Loucy (cell line): ENCODE data around the gene STX8.

ENCODE experiments used
- H2AFZ ChIP-seq: fragments of 200-600 bp; sonication (generic); 2 replicates; pipeline ENCODE4 v1.6.0; 2016; ENCODE audit warnings: antibody characterized with exemption, mild to moderate bottlenecking, low read length, moderate library complexity
- H3F3A ChIP-seq: fragments of 200-600 bp; 2 replicates; pipeline ENCODE4 v1.6.0; 2016; ENCODE audit warnings: antibody characterized with exemption, low read depth, mild to moderate bottlenecking
- H3K27me3 ChIP-seq: fragments of 200-600 bp; sonication (generic); 2 replicates; pipeline ENCODE4 v1.6.1; 2014; ENCODE audit warnings: low read length, mild to moderate bottlenecking; ENCODE audit not compliant: insufficient read depth, poor library complexity, severe bottlenecking
- H3K36me3 ChIP-seq: fragments of 200-600 bp; sonication (generic); 2 replicates; pipeline ENCODE4 v1.6.1; 2016; ENCODE audit warnings: low read length; ENCODE audit not compliant: insufficient read depth
- H3K4me1 ChIP-seq: fragments of 200-600 bp; sonication (generic); 2 replicates; pipeline ENCODE4 v1.5.1; 2014; ENCODE audit warnings: low read length, mild to moderate bottlenecking; ENCODE audit not compliant: insufficient read depth, poor library complexity, severe bottlenecking
- H3K4me2 ChIP-seq: fragments of 200-600 bp; sonication (generic); 2 replicates; pipeline ENCODE4 v1.6.0; 2014; ENCODE audit warnings: antibody characterized with exemption, low read length, low read depth, mild to moderate bottlenecking; ENCODE audit not compliant: poor library complexity, severe bottlenecking
- H3K4me3 ChIP-seq: fragments of 200-600 bp; sonication (generic); 2 replicates; pipeline ENCODE4 v1.5.1; 2014; ENCODE audit warnings: low read length, mild to moderate bottlenecking, mixed read lengths; ENCODE audit not compliant: poor library complexity, severe bottlenecking
- H3K79me2 ChIP-seq: fragments of 200-600 bp; sonication (generic); 2 replicates; pipeline ENCODE4 v1.6.1; 2014; ENCODE audit warnings: low read length; ENCODE audit not compliant: insufficient read depth
- H3K9ac ChIP-seq: fragments of 200-600 bp; sonication (generic); 2 replicates; pipeline ENCODE4 v1.6.0; 2014; ENCODE audit warnings: mild to moderate bottlenecking, low read depth, low read length, moderate library complexity; ENCODE audit not compliant: poor library complexity, severe bottlenecking
- H3K9me2 ChIP-seq: fragments of 200-600 bp; sonication (generic); replicated peaks from 2 replicates; pipeline ENCODE4 v1.6.1; 2016; ENCODE audit warnings: low read depth, low read length, mixed read lengths
- H3K9me3 ChIP-seq: fragments of 200-600 bp; sonication (generic); 2 replicates; pipeline ENCODE4 v1.6.1; 2014; ENCODE audit warnings: mild to moderate bottlenecking, antibody characterized with exemption, low read length, low read depth; ENCODE audit not compliant: insufficient read depth
- H4K20me1 ChIP-seq: fragments of 200-600 bp; sonication (generic); 2 replicates; pipeline ENCODE4 v1.6.0; 2014; ENCODE audit warnings: antibody characterized with exemption, low read length, mild to moderate bottlenecking; ENCODE audit not compliant: insufficient read depth, poor library complexity, severe bottlenecking
- EZH2phosphoT487 ChIP-seq: fragments of 200-600 bp; IDR thresholded peaks from 2 replicates; pipeline ENCODE4 v1.6.1; 2018; ENCODE audit warnings: antibody characterized with exemption, mild to moderate bottlenecking, moderate library complexity, borderline replicate concordance
- TF ChIP-seq, protein P1 (sequence below): fragments of 200-600 bp; sonication (generic); conservative IDR thresholded peaks from 2 replicates; pipeline ENCODE4 v1.5.1; 2014; ENCODE audit warnings: mild to moderate bottlenecking, antibody characterized with exemption, low read length

Gene STX8

DNA sequence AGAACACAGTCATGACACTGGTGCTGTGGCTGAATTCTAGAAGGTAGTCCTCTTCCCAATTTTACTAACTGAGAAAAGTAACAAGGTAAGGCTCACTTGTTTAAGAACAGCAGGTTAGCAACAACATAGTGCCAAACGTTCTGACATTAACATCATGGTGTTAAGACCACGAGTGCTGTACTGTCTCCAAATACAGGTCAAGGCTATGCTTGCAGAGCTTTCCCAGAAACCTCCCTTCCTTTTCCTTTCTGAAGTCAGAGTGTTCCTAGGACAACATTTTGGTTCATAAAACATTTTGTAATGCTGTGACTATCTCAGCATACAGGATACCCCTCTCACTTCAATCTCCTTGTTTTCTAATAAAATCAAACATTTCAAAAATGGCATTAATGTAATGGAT is 144.0 kb downstream of the STX8 start:
- H3K79me2 ChIP-seq, result no peaks in the 10 kb centered on the region
- no peaks in the 10 kb centered on the region for H3K9me2 ChIP-seq
- no peak overlapping the region for H3K4me2 ChIP-seq
- no peak overlapping the region for H3K9ac ChIP-seq
- TF ChIP-seq EZH2phosphoT487, result no peak
- TF ChIP-seq, protein P1, sequence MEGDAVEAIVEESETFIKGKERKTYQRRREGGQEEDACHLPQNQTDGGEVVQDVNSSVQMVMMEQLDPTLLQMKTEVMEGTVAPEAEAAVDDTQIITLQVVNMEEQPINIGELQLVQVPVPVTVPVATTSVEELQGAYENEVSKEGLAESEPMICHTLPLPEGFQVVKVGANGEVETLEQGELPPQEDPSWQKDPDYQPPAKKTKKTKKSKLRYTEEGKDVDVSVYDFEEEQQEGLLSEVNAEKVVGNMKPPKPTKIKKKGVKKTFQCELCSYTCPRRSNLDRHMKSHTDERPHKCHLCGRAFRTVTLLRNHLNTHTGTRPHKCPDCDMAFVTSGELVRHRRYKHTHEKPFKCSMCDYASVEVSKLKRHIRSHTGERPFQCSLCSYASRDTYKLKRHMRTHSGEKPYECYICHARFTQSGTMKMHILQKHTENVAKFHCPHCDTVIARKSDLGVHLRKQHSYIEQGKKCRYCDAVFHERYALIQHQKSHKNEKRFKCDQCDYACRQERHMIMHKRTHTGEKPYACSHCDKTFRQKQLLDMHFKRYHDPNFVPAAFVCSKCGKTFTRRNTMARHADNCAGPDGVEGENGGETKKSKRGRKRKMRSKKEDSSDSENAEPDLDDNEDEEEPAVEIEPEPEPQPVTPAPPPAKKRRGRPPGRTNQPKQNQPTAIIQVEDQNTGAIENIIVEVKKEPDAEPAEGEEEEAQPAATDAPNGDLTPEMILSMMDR, result no peak
- H3K36me3 ChIP-seq, result no peaks in the 10 kb centered on the region
- peaks cover 8% of the 10 kb centered on the region for H3K4me1 ChIP-seq
- H4K20me1 ChIP-seq, result no peaks in the 10 kb centered on the region
- H3K27me3 ChIP-seq, result no peaks in the 10 kb centered on the region
- H2AFZ ChIP-seq, result no peak overlapping the region
- no peak overlapping the region for H3K4me3 ChIP-seq
- H3F3A ChIP-seq, result no peaks in the 10 kb centered on the region
- H3K9me3 ChIP-seq, result no peaks in the 10 kb centered on the region

DNA sequence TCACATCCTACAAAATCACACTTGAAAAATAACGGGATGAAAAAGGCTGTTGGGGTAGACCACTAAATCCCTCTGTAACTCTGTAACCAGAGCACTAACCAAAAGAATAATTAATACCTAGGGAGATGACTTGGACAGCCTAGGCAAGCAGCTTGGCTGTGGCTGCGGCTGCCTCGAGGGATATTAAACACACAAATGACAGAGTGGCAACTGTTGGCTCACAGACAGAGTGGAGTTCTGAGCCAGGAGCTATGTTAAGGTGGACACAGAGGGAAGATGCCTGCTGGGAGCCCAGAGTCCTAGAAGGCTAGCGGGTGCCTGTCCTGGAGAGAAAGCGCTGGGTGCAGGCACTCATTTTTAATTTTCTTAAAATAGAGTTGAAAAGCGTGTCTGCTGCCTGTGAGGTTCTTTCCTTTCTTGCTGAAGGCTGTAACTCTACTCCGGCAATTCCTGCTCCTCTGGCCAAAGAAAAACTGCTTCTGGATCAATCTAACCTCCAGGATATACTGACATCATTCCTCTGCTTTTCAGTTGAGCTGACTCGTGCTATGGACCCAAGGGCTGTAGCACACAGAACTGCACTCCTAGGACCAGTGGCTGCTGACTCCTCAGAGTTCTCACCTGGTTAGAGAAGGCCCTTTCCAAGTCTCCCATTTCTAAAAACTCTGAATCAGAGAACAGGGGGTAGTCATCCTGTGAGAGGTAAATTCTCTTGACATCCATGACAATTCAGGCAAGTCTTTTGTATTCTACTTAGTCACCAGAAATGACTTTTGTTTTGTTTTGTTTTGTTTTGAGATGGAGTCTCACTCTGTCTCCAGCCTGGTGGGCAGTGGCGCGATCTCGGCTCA is 147.9 kb downstream of the STX8 start:
- no peaks in the 10 kb centered on the region for H3K9me2 ChIP-seq
- H4K20me1 ChIP-seq, result no peaks in the 10 kb centered on the region
- H3K4me2 ChIP-seq, result no peak overlapping the region
- H3K4me3 ChIP-seq, result no peak overlapping the region
- no peaks in the 10 kb centered on the region for H3K9me3 ChIP-seq
- H2AFZ ChIP-seq, result no peak overlapping the region
- H3K79me2 ChIP-seq, result no peaks in the 10 kb centered on the region
- H3K27me3 ChIP-seq, result no peaks in the 10 kb centered on the region
- H3F3A ChIP-seq, result no peaks in the 10 kb centered on the region
- no peak overlapping the region for H3K9ac ChIP-seq
- H3K36me3 ChIP-seq, result no peaks in the 10 kb centered on the region
- H3K4me1 ChIP-seq, result peaks cover 3% of the 10 kb centered on the region
- no peak for TF ChIP-seq EZH2phosphoT487
- TF ChIP-seq, protein P1, result no peak

DNA sequence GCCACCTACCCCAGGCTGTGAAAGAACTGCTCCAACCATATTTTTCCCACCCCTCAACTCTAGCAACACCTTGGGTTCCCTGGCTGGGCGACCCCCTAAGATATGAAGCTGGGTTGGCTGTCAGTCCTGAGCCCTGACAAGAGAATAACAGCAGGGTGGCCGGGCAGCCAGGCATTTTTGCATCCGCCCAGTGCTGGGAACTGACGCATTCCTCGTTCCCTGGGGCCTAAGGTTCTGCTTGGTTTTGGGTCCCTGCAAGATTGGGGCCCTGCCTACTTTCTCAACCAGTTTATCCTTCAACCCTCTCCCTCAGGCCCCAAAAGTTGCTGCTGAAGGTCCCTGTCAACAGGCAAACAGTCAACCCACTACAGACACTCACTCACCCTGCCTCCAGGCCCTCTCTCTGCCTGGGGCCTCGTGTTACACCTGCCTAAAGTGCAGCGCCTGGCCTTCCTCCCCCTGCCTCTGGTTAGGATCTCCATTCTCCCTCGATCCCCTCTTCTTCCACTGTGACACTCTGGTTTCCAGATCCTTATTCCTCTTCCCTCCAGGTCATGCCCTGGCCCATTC is 151.5 kb downstream of the STX8 start:
- no peak overlapping the region for H3K9ac ChIP-seq
- H3K27me3 ChIP-seq, result no peaks in the 10 kb centered on the region
- H4K20me1 ChIP-seq, result no peaks in the 10 kb centered on the region
- no peaks in the 10 kb centered on the region for H3K9me3 ChIP-seq
- no peaks in the 10 kb centered on the region for H3K9me2 ChIP-seq
- no peak overlapping the region for H3K4me2 ChIP-seq
- no peaks in the 10 kb centered on the region for H3K4me1 ChIP-seq
- no peaks in the 10 kb centered on the region for H3K79me2 ChIP-seq
- TF ChIP-seq, protein P1, result no peak
- TF ChIP-seq EZH2phosphoT487, result no peak
- H3K36me3 ChIP-seq, result no peaks in the 10 kb centered on the region
- H3K4me3 ChIP-seq, result no peak overlapping the region
- H3F3A ChIP-seq, result no peaks in the 10 kb centered on the region
- no peak overlapping the region for H2AFZ ChIP-seq
